Heart left ventricle (tissue), 16 donors: Measurements from ENCODE around the gene CGB3. TPM values are rescaled to one million over a fixed set of nuclear protein-coding genes. Genes with fewer than 3 reads are reported as not detected.

Source experiments
- ATAC-seq, 4 donors: fragments of 200-7000 bp; cut with Tn5 transposase; one replicate each; pipeline ENCODE4 v1.9.1; 2020 to 2022; ENCODE audit warnings: moderate library complexity in 4 of 4, mild to moderate bottlenecking in 3 of 4, moderate number of reproducible peaks in 1 of 4
- DNase-seq, 5 donors: peaks; one replicate each; pipeline ENCODE4 v3.0.0-alpha.2; 2020
- H3K27ac ChIP-seq, 12 donors: fragments of 200-600 bp; sonication (generic) in 4 of 12; one replicate each; pipeline versions ENCODE4 v1.5.0 to v1.8.0; 2016 to 2022; ENCODE audit warnings: mild to moderate bottlenecking in 2 of 12
- H3K27me3 ChIP-seq, 9 donors: fragments of 200-600 bp; sonication (generic) in 2 of 9; one replicate each; pipeline versions ENCODE4 v1.5.1 to v1.8.0; 2016 to 2022; ENCODE audit warnings: mild to moderate bottlenecking in 3 of 9
- H3K36me3 ChIP-seq, 9 donors: fragments of 200-600 bp; sonication (generic) in 2 of 9; one replicate each; pipeline versions ENCODE4 v1.5.0 to v1.8.0; 2018 to 2022; ENCODE audit warnings: mild to moderate bottlenecking in 2 of 9
- H3K4me1 ChIP-seq, 12 donors: fragments of 200-600 bp; sonication (generic) in 4 of 12; one replicate each; pipeline versions ENCODE4 v1.5.0 to v1.8.0; 2016 to 2022; ENCODE audit warnings: mild to moderate bottlenecking in 3 of 12
- H3K4me3 ChIP-seq, 12 donors: fragments of 200-600 bp; sonication (generic) in 4 of 12; one replicate each; pipeline versions ENCODE4 v1.5.0 to v1.8.0; 2017 to 2022; ENCODE audit warnings: mild to moderate bottlenecking in 9 of 12, moderate library complexity in 4 of 12
- H3K9me3 ChIP-seq, 12 donors: fragments of 200-600 bp; sonication (generic) in 4 of 12; one replicate each; pipeline versions ENCODE4 v1.5.0 to v1.8.0; 2016 to 2022; ENCODE audit warnings: mild to moderate bottlenecking in 1 of 12
- POLR2A ChIP-seq, 2 donors: fragments of 450-650 bp; IDR thresholded peaks; one replicate each; pipeline ENCODE4 v1.6.1; 2017; ENCODE audit warnings: antibody characterized with exemption in 2 of 2, mild to moderate bottlenecking in 2 of 2, moderate library complexity in 2 of 2
- WGBS, 4 donors: extraction: QIAGEN DNeasy Blood & Tissue Kit in 2 of 4; methylation state at CpG; one replicate each; pipeline versions ENCODE4 v1.1.5 to v1.1.7; 2013 to 2018; 5-methylcytosine and 5-hydroxymethylcytosine counted together
- intact Hi-C, 10 donors: fragments of 100-400 bp; cut with DNase I; formaldehyde crosslinking; loops; one replicate each; pipeline versions ENCODE4 v1.11.1 to v1.14.2; 2022
- polyA plus RNA-seq, 2 donors: library from polyadenylated mRNA; stranded (reverse); fragments of 200-250 nt; gene quantifications; one replicate each; pipeline ENCODE4 v1.2.3, GENCODE V29; 2013
- total RNA-seq, 9 donors: library from RNA; depleted of rRNA in 2 of 9; stranded (reverse); fragments of >200 nt in 2 of 9; fragmentation: NEBNext Ultra II Directional in 3 of 9; extraction: Animal tissue kit (Norgen Biotek cat#: 25700) in 3 of 9; gene quantifications; one replicate each; pipeline versions ENCODE4 v1.1.0 to v1.2.4, GENCODE V29; 2016 to 2023
- TF ChIP-seq, protein P1 (sequence below), 12 donors: fragments of 200-600 bp; sonication (generic) in 4 of 12; IDR thresholded peaks; one replicate each; pipeline versions ENCODE4 v1.5.0 to v1.8.0; 2018 to 2022; ENCODE audit warnings: antibody characterized with exemption in 12 of 12, mild to moderate bottlenecking in 5 of 12
- donor health status: ischemic (EF 13 %, LVEDD 7.1; RV severe dilation, severe dysfunction).
- donor health status: healthy with polysubstance abuse.
- donor health status: DM: no; HTN: yes; CAD: no.
- donor health status: DM: no; HTN: no; CAD: no.
- donor health status: ischemic (EF 25% LVEDD 6.9; RV normal size, moderate dysfunction).
- donor health status: ischemic (EF 25% LVEDD 5.7; RV mildly dilated, moderate dysfunction).
- donor health status: healthy.
- donor health status: DM: yes; HTN: yes; CAD: no.
- donor health status: ischemic (EF 35%, LVEDD 5.7; RV mildly dilated, moderate dysfunction).
- donor health status: nonischemic (EF 11% LVEDD 7.7; RV severe dilation, severe dysfunction).
- donor health status: DM: yes; HTN: yes; CAD: no.
- donor health status: PGD.
- donor health status: ischemic (EF 29% LVEDD 5.4; RV normal size, mild dysfunction).
- donor health status: nonischemic (EF 23%, LVEDD 6.1; RV moderate dilation, normal function).

CGB3 gene
- total and polyA plus RNA-seq, 11 donors = not detected

DNA sequence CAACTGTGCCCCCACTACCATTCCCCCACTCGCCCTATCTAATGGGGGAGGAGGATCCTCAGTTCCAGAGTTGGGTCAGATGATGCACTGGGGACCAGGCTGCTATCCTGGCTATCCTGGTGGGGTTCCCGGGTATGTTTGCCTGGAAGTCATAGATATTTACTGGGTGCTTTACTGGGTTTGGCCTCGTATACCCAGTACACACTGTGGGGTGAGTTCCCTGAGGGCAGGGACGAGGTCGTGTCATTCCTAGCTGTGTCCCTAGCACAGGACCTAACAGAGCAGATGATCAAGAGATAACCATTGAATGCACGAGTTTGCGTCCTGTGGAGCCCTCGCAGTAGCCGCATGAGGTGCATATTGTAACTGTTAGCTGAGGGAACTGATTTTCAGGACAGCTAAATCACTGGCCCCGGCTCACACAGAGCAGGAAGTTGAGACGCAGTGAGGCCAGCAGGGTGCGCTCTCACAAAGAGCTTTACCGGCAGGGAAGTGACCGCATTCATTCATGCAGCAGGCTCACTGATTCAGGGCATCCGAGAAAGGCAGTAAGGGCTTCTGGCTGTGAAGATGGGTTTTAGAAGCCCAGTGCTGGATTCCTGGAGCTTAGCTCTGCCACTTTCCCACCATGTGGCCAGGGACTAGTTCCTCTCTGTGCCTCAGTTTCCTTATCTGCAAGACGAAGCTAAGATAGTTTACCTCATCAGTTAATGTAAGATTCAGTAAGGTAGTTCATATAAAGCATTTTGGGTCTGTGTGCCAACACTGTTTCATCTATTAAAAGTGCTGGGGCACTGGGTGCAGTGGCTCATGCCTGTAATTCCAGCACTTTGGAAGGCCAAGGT lies 24.4 kb downstream of the CGB3 start:
- 58 to 84% (median 59%) methylated on average over 6 to 16 of the region's 16 CpGs for WGBS, 4 donors
- H3K27me3 ChIP-seq = no peaks in the 10 kb centered on the region
- peak in 1 of 5 donors; percentile 78 for DNase-seq
- peaks cover under 1 to 8% (median 3%) of the 10 kb centered on the region in 12 donors for H3K4me1 ChIP-seq
- TF ChIP-seq, protein P1, sequence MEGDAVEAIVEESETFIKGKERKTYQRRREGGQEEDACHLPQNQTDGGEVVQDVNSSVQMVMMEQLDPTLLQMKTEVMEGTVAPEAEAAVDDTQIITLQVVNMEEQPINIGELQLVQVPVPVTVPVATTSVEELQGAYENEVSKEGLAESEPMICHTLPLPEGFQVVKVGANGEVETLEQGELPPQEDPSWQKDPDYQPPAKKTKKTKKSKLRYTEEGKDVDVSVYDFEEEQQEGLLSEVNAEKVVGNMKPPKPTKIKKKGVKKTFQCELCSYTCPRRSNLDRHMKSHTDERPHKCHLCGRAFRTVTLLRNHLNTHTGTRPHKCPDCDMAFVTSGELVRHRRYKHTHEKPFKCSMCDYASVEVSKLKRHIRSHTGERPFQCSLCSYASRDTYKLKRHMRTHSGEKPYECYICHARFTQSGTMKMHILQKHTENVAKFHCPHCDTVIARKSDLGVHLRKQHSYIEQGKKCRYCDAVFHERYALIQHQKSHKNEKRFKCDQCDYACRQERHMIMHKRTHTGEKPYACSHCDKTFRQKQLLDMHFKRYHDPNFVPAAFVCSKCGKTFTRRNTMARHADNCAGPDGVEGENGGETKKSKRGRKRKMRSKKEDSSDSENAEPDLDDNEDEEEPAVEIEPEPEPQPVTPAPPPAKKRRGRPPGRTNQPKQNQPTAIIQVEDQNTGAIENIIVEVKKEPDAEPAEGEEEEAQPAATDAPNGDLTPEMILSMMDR (IDR thresholded peaks at IDR 0.05) = peak; percentile 36 to 68 (median 49)
- TF ChIP-seq POLR2A (IDR thresholded peaks at IDR 0.05) = no peak
- intact Hi-C loops = loop anchor here in 4 of 10 donors (10.0 kb wide), 3 partner anchors 195 to 215 kb away; no protein-coding TSS in a partner anchor
- peak in 3 of 4 donors; percentile 53 to 60 (median 55) for ATAC-seq
- H3K27ac ChIP-seq = no peak overlapping the region
- peaks cover 0 to 32% (median 21%) of the 10 kb centered on the region in 9 donors for H3K36me3 ChIP-seq
- no peaks in the 10 kb centered on the region for H3K9me3 ChIP-seq
- no peak overlapping the region for H3K4me3 ChIP-seq

DNA sequence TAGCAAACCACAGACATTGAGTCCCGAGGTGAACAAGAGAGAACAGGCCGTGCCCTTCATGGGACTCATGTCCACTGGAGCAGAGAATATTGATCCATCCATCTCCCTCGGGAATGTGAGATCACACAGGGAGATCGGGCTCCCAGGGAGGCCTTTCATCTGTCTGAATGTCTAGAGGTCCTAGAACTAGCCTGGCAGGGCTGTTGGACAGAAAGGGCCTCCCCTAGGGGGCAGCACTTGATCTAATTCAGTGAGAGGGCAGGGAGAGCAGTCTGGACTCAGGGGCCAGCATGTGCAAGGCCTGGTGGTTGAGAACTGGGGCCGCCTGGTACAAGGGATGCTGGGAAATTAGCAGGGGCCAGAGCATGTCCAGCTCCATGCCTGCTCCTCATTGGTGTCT lies 26.2 kb downstream of the CGB3 start:
- Histone ChIP-seq H3K4me1 (peaks cover 6 to 17% (median 12%) of the 10 kb centered on the region in 12 donors), H3K36me3 (peaks cover 0 to 15% (median 3%) of the 10 kb centered on the region in 9 donors), H3K27ac (no peak overlapping the region), H3K4me3 (no peak overlapping the region), H3K27me3 (no peaks in the 10 kb centered on the region), H3K9me3 (no peaks in the 10 kb centered on the region)
- no peak for TF ChIP-seq POLR2A (IDR thresholded peaks at IDR 0.05)
- TF ChIP-seq, protein P1 (IDR thresholded peaks at IDR 0.05) = peak in 11 of 12 donors; percentile 10 to 47 (median 33)
- intact Hi-C loops = loop anchor here in 4 of 10 donors (10.0 kb wide), 3 partner anchors 197 to 217 kb away; no protein-coding TSS in a partner anchor
- no peak for DNase-seq
- WGBS, 4 donors = 68 to 81% (median 72%) methylated on average over 5 of the region's 5 CpGs
- no peak for ATAC-seq

- Histone ChIP-seq H3K4me3 (peak overlapping the region; percentile 54 to 99 (median 82)), H3K4me1 (peaks cover 6 to 47% (median 35%) of the 10 kb centered on the region in 12 donors), H3K9me3 (no peaks in the 10 kb centered on the region), H3K36me3 (peaks cover 0 to 13% (median 3%) of the 10 kb centered on the region in 9 donors), H3K27me3 (no peaks in the 10 kb centered on the region), H3K27ac (peak overlapping the region; percentile 76 to 99 (median 94))
- 0 to 2% (median 2%) methylated on average over 13 of the region's 13 CpGs for WGBS, 4 donors
- TF ChIP-seq, protein P1 (IDR thresholded peaks at IDR 0.05) = no peak
- TF ChIP-seq POLR2A (IDR thresholded peaks at IDR 0.05) = no peak
- ATAC-seq (no peak), DNase-seq (no peak)
- intact Hi-C loops = loop anchor here in 4 of 10 donors (5.0 to 10.0 kb wide), 4 partner anchors 153 to 221 kb away; no protein-coding TSS in a partner anchor
These were observed 30.1 kb downstream of the CGB3 start for GRCh38 chr19:48994035-48994386.
